B cell (primary cell): Measurements from ENCODE around the gene DDAH2. TPM values are rescaled to one million over a fixed set of nuclear protein-coding genes. Genes with fewer than 3 reads are reported as not detected.

ENCODE experiments used
- ATAC-seq: fragments of 200-7000 bp; cut with Tn5 transposase; one replicate; pipeline ENCODE4 v1.10.0; 2021; ENCODE audit warnings: low read depth, mild to moderate bottlenecking, moderate number of reproducible peaks, moderate library complexity
- CTCF ChIA-PET: fragments of 350-600 bp; sonication (Branson Sonifier 250); formaldehyde crosslinking; loops from one replicate; lab custom pipeline; 2021; ENCODE audit warnings: antibody characterized with exemption, inconsistent platforms; lab: Charles Lee
- POLR2A ChIA-PET: fragments of 350-600 bp; sonication (Branson Sonifier 250); formaldehyde crosslinking; loops from one replicate; lab custom pipeline; 2021; ENCODE audit warnings: antibody characterized with exemption; lab: Charles Lee
- DNase-seq: peaks from one replicate; pipeline ENCODE4 v3.0.0; 2013
- H2AFZ ChIP-seq: 2 replicates; pipeline ENCODE4 v1.6.1; 2012; ENCODE audit warnings: mild to moderate bottlenecking, low read depth, low read length; ENCODE audit not compliant: insufficient read depth, poor library complexity, severe bottlenecking
- H3K27ac ChIP-seq, 2 donors: 1 replicate in 1 of 2; 2 replicates in 1 of 2; pipeline ENCODE4 v1.5.1; 2012 to 2013; ENCODE audit warnings: low read length in 2 of 2, mild to moderate bottlenecking in 2 of 2, moderate library complexity in 1 of 2
- H3K27me3 ChIP-seq, 4 experiments: fragments of 200-600 bp in 1 of 4; sonication (generic) in 1 of 4; replicated peaks in 1 of 4; 1 replicate in 2 of 4; 2 replicates in 2 of 4; pipeline versions ENCODE4 v1.6.1 to v1.7.0; 2013 to 2016; ENCODE audit warnings: low read length in 3 of 4, mild to moderate bottlenecking in 2 of 4, mixed read lengths in 1 of 4, moderate library complexity in 1 of 4; ENCODE audit not compliant: insufficient read depth in 4 of 4, control insufficient read depth in 3 of 4; ENCODE audit errors: control extremely low read depth in 1 of 4
- H3K36me3 ChIP-seq, 2 experiments: replicated peaks in 1 of 2; 1 replicate in 1 of 2; 2 replicates in 1 of 2; pipeline versions ENCODE4 v1.6.1 to v1.7.1; 2013; ENCODE audit warnings: low read length in 1 of 2; ENCODE audit not compliant: insufficient read depth in 2 of 2, control insufficient read depth in 1 of 2; ENCODE audit errors: control extremely low read depth in 1 of 2, extremely low read depth in 1 of 2
- H3K4me1 ChIP-seq, 2 donors: fragments of 200-600 bp in 1 of 2; sonication (generic) in 1 of 2; 1 replicate in 1 of 2; 2 replicates in 1 of 2; pipeline versions ENCODE4 v1.5.1 to v1.6.1; 2013 to 2017; ENCODE audit warnings: low read length in 2 of 2; ENCODE audit not compliant: control insufficient read depth in 2 of 2, insufficient read depth in 2 of 2
- H3K4me2 ChIP-seq: replicated peaks from 2 replicates; pipeline ENCODE3; 2012; ENCODE audit warnings: mild to moderate bottlenecking, low read depth, low read length; ENCODE audit not compliant: poor library complexity, severe bottlenecking
- H3K4me3 ChIP-seq, 5 experiments: fragments of 200-600 bp in 1 of 5; sonication (generic) in 1 of 5; 1 replicate in 3 of 5; 2 replicates in 2 of 5; pipeline versions ENCODE4 v1.5.1 to v1.7.0; 2011 to 2016; ENCODE audit warnings: low read length in 4 of 5, mild to moderate bottlenecking in 4 of 5, low read depth in 2 of 5, control low read depth in 1 of 5, moderate library complexity in 1 of 5; ENCODE audit not compliant: insufficient read depth in 1 of 5; ENCODE audit errors: control extremely low read depth in 1 of 5, extremely low read depth in 1 of 5
- H3K79me2 ChIP-seq: fragments of 200-600 bp; sonication (generic); one replicate; pipeline ENCODE4 v1.6.0; 2016; ENCODE audit warnings: low read length; ENCODE audit not compliant: control insufficient read depth, insufficient read depth
- H3K9ac ChIP-seq: fragments of 200-600 bp; sonication (generic); 2 replicates; pipeline ENCODE4 v1.6.1; 2017; ENCODE audit warnings: mild to moderate bottlenecking, low read length, moderate library complexity
- H3K9me3 ChIP-seq, 3 donors: one replicate each; pipeline versions ENCODE4 v1.6.1 to v1.7.1; 2013; ENCODE audit warnings: low read length in 2 of 3; ENCODE audit not compliant: control insufficient read depth in 2 of 3, insufficient read depth in 1 of 3; ENCODE audit errors: control extremely low read depth in 1 of 3
- H4K20me1 ChIP-seq: 2 replicates; pipeline ENCODE4 v1.6.0; 2012; ENCODE audit warnings: mild to moderate bottlenecking, low read length; ENCODE audit not compliant: insufficient read depth, control insufficient read depth, poor library complexity, severe bottlenecking
- H3K27ac Mint-ChIP-seq: one replicate; pipeline ENCODE4 v1.8.0; 2021; ENCODE audit warnings: mixed read lengths
- H3K27me3 Mint-ChIP-seq: one replicate; pipeline ENCODE4 v1.8.0; 2021; ENCODE audit warnings: mixed read lengths
- H3K4me1 Mint-ChIP-seq: one replicate; pipeline ENCODE4 v1.8.0; 2021; ENCODE audit warnings: mixed read lengths
- H3K4me3 Mint-ChIP-seq: one replicate; pipeline ENCODE4 v1.8.0; 2021; ENCODE audit warnings: mixed read lengths
- H3K9me3 Mint-ChIP-seq: one replicate; pipeline ENCODE4 v1.8.0; 2022; ENCODE audit warnings: mixed read lengths; ENCODE audit not compliant: insufficient read depth
- EZH2 ChIP-seq: IDR thresholded peaks from 2 replicates; pipeline ENCODE4 v1.6.1; 2012; ENCODE audit warnings: borderline replicate concordance, low read depth, mild to moderate bottlenecking, moderate library complexity, low read length; ENCODE audit not compliant: insufficient read depth, poor library complexity, severe bottlenecking
- WGBS: methylation state at CpG from one replicate; pipeline ENCODE4 v1.1.5; 2013; ENCODE audit warnings: missing lambda C conversion rate; ENCODE audit not compliant: insufficient coverage; 5-methylcytosine and 5-hydroxymethylcytosine counted together
- intact Hi-C: fragments of 100-400 bp; cut with micrococcal nuclease; formaldehyde crosslinking; loops from one replicate; pipeline ENCODE4 v1.10.0; 2022
- polyA plus RNA-seq: library from polyadenylated mRNA; depleted of rRNA; stranded (reverse); fragments of >200 nt; gene quantifications from 2 replicates; pipeline ENCODE4 v1.2.3, GENCODE V29; 2012
- total RNA-seq, 2 donors: library from RNA; stranded (reverse); fragments of 120-200 nt in 1 of 2; gene quantifications; 1 replicate in 1 of 2; 2 replicates in 1 of 2; pipeline versions ENCODE4 v1.2.3 to v1.2.4, GENCODE V29; 2013 to 2022
- TF ChIP-seq, protein P1 (sequence below): fragments of 200-600 bp; IDR thresholded peaks from one replicate; pipeline ENCODE4 v1.8.0; 2022; ENCODE audit warnings: antibody characterized with exemption, mild to moderate bottlenecking

Gene DDAH2
- total and polyA plus RNA-seq, 2 donors (not counting 1 experiment from before 2014, with no cell fraction given), result 59.2 to 87.2 TPM

GRCh38 chr6:31749301-31750036 is 20.4 kb upstream of the DDAH2 start:
- CTCF ChIA-PET, result interaction anchor here (1.0 kb wide), 1 partner anchor 81 kb away, joined by 3 read pairs; no protein-coding TSS in a partner anchor
- Histone ChIP-seq H2AFZ (no peak overlapping the region), H4K20me1 (no peaks in the 10 kb centered on the region), H3K27me3 (no peaks in the 10 kb centered on the region), H3K9me3 (no peaks in the 10 kb centered on the region), H3K9ac (no peak overlapping the region), H3K4me2 (no peak overlapping the region), H3K27ac (no peak overlapping the region), H3K4me1 (no peaks in the 10 kb centered on the region), H3K79me2 (no peaks in the 10 kb centered on the region), H3K4me3 (no peak overlapping the region), H3K36me3 (peaks cover 0 to 4% of the 10 kb centered on the region in 2 experiments)
- no peak for ATAC-seq
- Mint-ChIP-seq H3K27ac (no peak overlapping the region), H3K9me3 (no peaks in the 10 kb centered on the region), H3K4me1 (no peaks in the 10 kb centered on the region), H3K27me3 (no peaks in the 10 kb centered on the region), H3K4me3 (no peak overlapping the region)
- no peak for DNase-seq
- intact Hi-C loops, result no loop called here
- no peak for TF ChIP-seq EZH2
- TF ChIP-seq, protein P1, sequence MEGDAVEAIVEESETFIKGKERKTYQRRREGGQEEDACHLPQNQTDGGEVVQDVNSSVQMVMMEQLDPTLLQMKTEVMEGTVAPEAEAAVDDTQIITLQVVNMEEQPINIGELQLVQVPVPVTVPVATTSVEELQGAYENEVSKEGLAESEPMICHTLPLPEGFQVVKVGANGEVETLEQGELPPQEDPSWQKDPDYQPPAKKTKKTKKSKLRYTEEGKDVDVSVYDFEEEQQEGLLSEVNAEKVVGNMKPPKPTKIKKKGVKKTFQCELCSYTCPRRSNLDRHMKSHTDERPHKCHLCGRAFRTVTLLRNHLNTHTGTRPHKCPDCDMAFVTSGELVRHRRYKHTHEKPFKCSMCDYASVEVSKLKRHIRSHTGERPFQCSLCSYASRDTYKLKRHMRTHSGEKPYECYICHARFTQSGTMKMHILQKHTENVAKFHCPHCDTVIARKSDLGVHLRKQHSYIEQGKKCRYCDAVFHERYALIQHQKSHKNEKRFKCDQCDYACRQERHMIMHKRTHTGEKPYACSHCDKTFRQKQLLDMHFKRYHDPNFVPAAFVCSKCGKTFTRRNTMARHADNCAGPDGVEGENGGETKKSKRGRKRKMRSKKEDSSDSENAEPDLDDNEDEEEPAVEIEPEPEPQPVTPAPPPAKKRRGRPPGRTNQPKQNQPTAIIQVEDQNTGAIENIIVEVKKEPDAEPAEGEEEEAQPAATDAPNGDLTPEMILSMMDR, result no peak
- POLR2A ChIA-PET, result no interaction called here
- 100% methylated on average over 5 of the region's 8 CpGs for WGBS

GRCh38 chr6:31744422-31744821 is 15.3 kb upstream of the DDAH2 start:
- Histone ChIP-seq H3K4me2 (no peak overlapping the region), H3K27ac (no peak overlapping the region)
- no peaks in the 10 kb centered on the region for H3K9me3 Mint-ChIP-seq

More at GRCh38 chr6:31744422-31744821, 15.3 kb upstream of the DDAH2 start:
- H3K4me3 Mint-ChIP-seq, result no peak overlapping the region
- H3K36me3 ChIP-seq, result peaks cover 4% of the 10 kb centered on the region in 2 experiments
- H3K79me2 ChIP-seq, result peaks cover 19% of the 10 kb centered on the region
- H3K27me3 Mint-ChIP-seq, result no peaks in the 10 kb centered on the region
- no peak overlapping the region for H3K9ac ChIP-seq
- H3K4me3 ChIP-seq, result no peak overlapping the region
- H2AFZ ChIP-seq, result no peak overlapping the region
- CTCF ChIA-PET, result interaction anchor here (0.6 kb wide), 1 partner anchor 1478 kb away, joined by 4 read pairs; no protein-coding TSS in a partner anchor
- intact Hi-C loops, result no loop called here
- no peak for TF ChIP-seq EZH2
- TF ChIP-seq, protein P1, result no peak
- no peak for ATAC-seq
- H3K27me3 ChIP-seq, result no peaks in the 10 kb centered on the region
- no peaks in the 10 kb centered on the region for H3K9me3 ChIP-seq
- POLR2A ChIA-PET, result no interaction called here
- no peak for DNase-seq
- no peak overlapping the region for H3K27ac Mint-ChIP-seq
- no peaks in the 10 kb centered on the region for H4K20me1 ChIP-seq
- peaks cover 18% of the 10 kb centered on the region for H3K4me1 Mint-ChIP-seq
- WGBS, result 82% methylated on average over 1 of the region's 1 CpG
- H3K4me1 ChIP-seq, result peaks cover 9% of the 10 kb centered on the region in 2 donors
